Fibroblast of pulmonary artery (primary cell): ENCODE results near the gene MBTPS2.
"Not testable (repeated sequence)": the region's sequence is repeated elsewhere in the genome, so short reads cannot be mapped to it uniquely, and the experiment has no call there.

Experiments
- DNase-seq: peaks from one replicate; pipeline ENCODE4 v3.0.0-alpha.2; 2010; ENCODE audit warnings: low read depth
- H3K4me3 ChIP-seq: replicated peaks from 2 replicates; pipeline ENCODE4 v1.5.1; 2011; ENCODE audit warnings: low read depth, mild to moderate bottlenecking, control low read depth, low read length, moderate library complexity
- TF ChIP-seq, protein P1 (sequence below): IDR thresholded peaks from 2 replicates; pipeline ENCODE4 v1.5.1; 2011; ENCODE audit warnings: mild to moderate bottlenecking, control low read depth, low read length, inconsistent platforms; ENCODE audit errors: missing control alignments

Gene MBTPS2

GRCh38 chrX:21806691-21807090 is 32.7 kb upstream of the MBTPS2 start:
- TF ChIP-seq, protein P1, sequence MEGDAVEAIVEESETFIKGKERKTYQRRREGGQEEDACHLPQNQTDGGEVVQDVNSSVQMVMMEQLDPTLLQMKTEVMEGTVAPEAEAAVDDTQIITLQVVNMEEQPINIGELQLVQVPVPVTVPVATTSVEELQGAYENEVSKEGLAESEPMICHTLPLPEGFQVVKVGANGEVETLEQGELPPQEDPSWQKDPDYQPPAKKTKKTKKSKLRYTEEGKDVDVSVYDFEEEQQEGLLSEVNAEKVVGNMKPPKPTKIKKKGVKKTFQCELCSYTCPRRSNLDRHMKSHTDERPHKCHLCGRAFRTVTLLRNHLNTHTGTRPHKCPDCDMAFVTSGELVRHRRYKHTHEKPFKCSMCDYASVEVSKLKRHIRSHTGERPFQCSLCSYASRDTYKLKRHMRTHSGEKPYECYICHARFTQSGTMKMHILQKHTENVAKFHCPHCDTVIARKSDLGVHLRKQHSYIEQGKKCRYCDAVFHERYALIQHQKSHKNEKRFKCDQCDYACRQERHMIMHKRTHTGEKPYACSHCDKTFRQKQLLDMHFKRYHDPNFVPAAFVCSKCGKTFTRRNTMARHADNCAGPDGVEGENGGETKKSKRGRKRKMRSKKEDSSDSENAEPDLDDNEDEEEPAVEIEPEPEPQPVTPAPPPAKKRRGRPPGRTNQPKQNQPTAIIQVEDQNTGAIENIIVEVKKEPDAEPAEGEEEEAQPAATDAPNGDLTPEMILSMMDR, result no peak
- DNase-seq, result peak; percentile 1

GRCh38 chrX:21811832-21812231 is 27.6 kb upstream of the MBTPS2 start:
- TF ChIP-seq, protein P1, result no peak
- no peak for DNase-seq
- no peak overlapping the region for H3K4me3 ChIP-seq

More at GRCh38 chrX:21806691-21807090, 32.7 kb upstream of the MBTPS2 start:
- H3K4me3 ChIP-seq, result no peak overlapping the region

- TF ChIP-seq, protein P1, result no peak
- DNase-seq, result no peak
- H3K4me3 ChIP-seq, result no peak overlapping the region
These were observed 26.8 kb upstream of the MBTPS2 start for GRCh38 chrX:21812628-21813027.

- DNase-seq, result no peak
- H3K4me3 ChIP-seq, result no peak overlapping the region
- TF ChIP-seq, protein P1, result no peak
These were observed 25.6 kb upstream of the MBTPS2 start for GRCh38 chrX:21813612-21814368.

- TF ChIP-seq, protein P1, result no peak
- no peak overlapping the region for H3K4me3 ChIP-seq
- DNase-seq, result no peak
These were observed 23.3 kb upstream of the MBTPS2 start for GRCh38 chrX:21816136-21816535.

DNA sequence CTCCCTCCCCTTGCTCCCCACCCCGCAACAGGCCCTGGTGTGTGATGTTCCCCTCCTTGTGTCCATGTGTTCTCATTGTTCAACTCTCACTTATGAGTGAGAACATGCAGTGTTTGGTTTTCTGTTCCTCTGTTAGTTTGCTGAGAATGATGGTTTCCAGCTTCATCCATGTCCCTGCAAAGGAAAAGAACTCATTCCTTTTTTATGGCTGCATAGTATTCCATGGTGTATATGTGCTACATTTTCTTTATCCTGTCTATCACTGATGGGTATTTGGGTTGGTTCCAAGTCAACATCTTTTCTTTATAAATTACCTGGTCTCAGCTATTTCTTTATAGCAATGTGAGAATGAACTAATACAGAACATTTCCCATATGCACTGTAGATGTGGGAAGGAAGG is 19.2 kb upstream of the MBTPS2 start:
- not testable (repeated sequence) for DNase-seq, H3K4me3 ChIP-seq

DNA sequence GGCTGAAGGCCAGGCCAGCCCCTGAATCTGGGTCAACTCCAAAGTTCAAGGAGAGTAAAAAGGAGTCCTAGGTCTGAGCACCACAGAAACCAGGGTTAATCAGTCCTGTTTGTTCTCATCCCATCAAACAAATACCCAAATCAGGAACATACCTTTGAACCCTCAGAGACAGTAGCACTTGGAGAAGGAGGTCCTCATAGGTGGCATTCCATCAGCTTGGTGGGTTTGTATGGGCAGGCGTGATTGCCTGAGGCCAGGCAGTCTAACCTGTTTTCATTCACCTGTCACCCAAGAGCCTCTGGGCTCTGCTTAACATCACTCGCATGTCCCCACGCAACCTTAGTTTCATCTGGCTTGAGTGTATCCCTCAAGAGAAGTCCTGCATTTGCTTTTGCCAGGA is 17.5 kb upstream of the MBTPS2 start:
- TF ChIP-seq, protein P1, result no peak
- no peak for DNase-seq
- no peak overlapping the region for H3K4me3 ChIP-seq
